Measurements from ENCODE around the gene METTL9.
"Not testable (repeated sequence)": the region's sequence is repeated elsewhere in the genome, so short reads cannot be mapped to it uniquely, and the experiment has no call there.

METTL9 gene

GRCh38 chr16:21599122-21600030, at the start of gene METTL9:
Gene METTL9, plus strand, starts transcription at chr16:21599577. Its CDS starts 157 bp downstream, at chr16:21599734.
- peak; percentile 98 for DNase-seq

DNA sequence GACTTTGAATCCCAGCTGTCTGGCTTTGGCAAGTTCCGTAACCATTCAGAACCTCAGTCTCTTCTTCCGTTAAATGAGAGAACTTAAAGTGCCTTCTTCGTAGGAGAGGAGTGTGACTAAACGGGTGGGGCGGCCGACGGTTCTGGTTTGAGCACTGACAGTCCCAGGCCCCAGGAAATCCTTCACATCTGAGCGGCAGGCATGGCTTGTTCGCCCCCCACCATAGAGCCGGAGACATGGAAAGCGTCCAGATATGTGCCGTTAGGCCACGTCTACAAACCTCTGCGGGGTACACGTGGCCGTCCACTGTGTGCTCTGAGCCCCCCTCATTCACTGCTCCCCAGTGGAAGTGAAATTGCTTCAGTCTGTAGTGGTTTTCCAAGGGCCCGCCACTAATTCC, 49.4 kb upstream of the METTL9 start:
- DNase-seq: not testable (repeated sequence)

GRCh38 chr16:21550435-21550834, 48.9 kb upstream of the METTL9 start:
- DNase-seq: not testable (repeated sequence)

- DNase-seq: not testable (repeated sequence)
These were observed 48.3 kb upstream of the METTL9 start for GRCh38 chr16:21551076-21551475.

DNA sequence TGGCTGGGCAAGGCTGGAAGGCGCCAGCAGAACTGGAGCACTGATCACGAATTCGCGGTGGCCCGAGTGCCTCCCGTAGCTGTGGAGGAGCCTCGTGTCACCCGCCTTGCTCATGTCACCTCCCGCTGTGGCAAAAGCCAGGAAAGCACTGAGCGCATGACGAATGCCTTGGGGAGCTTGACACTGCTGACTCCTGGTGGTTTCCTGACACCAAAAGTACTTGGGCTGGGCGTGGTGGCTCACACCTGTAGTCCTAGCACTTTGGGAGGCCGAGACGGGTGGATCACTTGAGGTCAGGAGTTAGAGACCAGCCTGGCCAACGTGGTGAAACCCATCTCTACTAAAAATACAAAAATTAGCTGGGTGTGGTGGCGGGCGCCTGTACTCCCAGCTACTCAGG, 47.8 kb upstream of the METTL9 start:
- not testable (repeated sequence) for DNase-seq

- DNase-seq: not testable (repeated sequence)
These were observed 45.7 kb upstream of the METTL9 start for GRCh38 chr16:21553481-21554296.

DNA sequence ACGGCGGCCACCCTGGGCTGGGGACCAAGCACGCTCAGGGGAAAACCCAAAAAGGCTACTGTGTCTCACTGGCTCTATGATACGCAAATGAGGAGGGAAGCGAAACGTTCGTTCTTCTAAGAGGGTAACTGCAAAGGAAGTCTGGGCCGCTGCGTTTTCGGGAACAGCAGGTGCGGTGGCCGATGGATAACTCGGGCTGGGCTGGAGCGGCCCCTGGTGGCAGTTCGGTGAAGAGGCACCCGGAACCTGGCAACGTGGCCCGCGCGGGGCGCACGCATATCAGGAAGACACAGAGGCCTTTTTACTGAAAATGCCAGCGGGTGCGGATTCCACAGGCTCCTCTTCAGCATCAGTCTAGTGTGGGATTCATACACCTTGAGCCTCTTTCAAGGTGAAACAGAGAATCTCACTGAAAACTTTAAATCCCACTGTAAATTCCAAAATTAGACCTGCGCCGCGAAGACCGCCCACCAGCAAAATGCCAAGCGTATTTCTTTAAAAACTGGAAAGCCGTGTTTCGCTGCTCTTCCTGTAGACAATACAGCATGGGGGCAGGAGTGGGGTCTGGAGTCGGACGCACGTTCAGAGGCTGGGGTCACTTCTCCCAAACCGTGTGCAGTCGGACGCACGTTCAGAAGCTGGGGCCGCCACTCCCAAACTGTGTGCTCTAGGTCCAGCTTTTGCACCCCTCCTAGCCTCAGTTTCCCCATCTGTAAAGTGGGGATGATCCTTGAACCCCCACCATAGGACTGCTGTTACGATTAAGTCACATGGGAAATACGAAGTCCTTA, 44.4 kb upstream of the METTL9 start:
- DNase-seq: peak; percentile 86

GRCh38 chr16:21555621-21556020, 43.8 kb upstream of the METTL9 start:
- DNase-seq: not testable (repeated sequence)

- not testable (repeated sequence) for DNase-seq
These were observed 43.3 kb upstream of the METTL9 start for GRCh38 chr16:21556026-21556595.

DNA sequence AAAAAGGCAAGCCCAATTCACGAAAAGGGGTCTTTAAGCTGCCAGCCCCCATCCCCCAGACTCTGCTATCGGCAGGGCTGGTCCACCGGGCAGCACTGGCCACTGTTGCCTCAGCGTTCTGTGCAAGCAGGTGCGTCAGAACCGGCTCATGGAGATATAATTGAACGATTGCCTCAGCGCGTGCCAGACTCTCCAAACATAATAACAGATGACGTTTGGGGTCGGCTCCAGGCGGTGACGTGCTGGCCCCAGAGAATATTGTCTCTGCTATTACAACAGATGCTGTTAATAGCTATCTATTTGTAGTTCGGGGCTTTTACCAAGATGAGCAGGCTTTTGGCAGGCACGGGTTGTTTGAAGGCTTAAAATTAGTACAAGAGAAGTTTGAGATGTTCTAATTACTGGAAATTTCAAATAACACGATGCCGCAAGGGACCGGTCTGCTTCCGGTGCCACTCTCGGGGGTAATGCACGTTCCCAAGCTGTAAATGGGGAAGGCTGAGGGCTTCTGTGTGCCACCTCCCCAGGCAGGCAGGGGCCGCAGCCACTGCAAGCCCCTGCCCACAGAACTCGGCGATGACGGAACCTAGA, 42.6 kb upstream of the METTL9 start:
- DNase-seq: not testable (repeated sequence)

DNA sequence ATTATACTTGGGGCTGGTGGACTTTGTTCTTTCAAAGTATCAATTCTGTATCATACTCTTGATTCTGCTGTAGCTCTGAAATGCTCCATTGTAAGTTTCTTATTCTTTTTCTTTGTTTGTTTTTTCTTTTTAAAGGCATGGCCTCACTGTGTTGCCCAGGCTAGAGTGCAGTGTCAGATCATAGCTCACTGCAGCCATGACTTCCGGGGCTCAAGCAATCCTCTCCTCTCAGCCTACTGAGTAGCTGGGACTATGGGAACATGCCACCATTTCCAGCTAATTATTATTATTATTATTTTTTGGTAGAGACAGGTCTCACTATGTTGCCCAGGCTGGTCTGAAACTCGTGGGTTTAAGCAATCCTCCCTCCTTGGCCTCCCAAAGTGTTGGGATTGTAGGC, 38.9 kb upstream of the METTL9 start:
- no peak for DNase-seq

DNA sequence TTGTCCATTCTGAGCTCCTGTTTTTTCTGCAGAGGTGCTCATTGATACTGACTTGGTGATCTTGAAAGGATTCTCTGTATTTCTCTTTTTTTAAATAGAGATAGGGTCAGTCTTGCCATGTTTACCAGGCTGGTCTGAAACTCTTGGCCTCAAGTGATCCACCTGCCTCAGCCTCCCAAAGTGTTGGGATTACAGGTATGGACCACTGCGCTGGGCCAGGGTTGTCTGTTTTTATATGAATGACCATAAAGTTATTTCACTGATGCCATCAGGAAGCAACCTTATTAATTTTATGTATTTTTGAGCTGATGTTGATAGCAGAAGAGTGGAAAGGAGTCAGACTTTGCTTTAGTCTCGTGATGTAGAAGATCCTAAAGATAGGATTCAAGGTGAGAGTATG, 35.7 kb upstream of the METTL9 start:
- no peak for DNase-seq

- DNase-seq: not testable (repeated sequence)
These were observed 35.0 kb upstream of the METTL9 start for GRCh38 chr16:21564367-21564766.

GRCh38 chr16:21565507-21565860, 33.9 kb upstream of the METTL9 start:
- DNase-seq: no peak

GRCh38 chr16:21565861-21566669, 33.3 kb upstream of the METTL9 start:
- no peak for DNase-seq

- no peak for DNase-seq
These were observed 32.4 kb upstream of the METTL9 start for GRCh38 chr16:21566891-21567414.

DNA sequence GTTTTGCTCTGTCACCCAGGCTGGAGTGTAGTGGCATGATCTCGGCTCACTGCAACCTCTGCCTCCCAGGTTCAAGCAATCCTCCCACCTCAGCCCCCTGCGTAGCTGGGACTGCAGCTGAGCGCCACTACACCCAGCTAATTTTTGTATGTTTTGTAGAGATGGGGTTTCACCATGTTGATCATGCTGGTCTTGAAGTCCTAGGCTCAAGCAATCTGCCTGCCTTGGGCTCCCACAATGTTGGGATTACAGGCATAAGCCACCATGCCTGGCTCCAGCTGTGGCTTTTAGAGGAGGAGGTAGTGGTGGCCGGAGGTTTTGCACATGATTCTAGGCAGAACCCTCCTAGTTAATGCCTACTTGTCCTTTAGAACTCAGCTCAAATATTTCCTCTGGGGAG, 31.9 kb upstream of the METTL9 start:
- not testable (repeated sequence) for DNase-seq

GRCh38 chr16:21568502-21569189, 30.7 kb upstream of the METTL9 start:
- no peak for DNase-seq

- DNase-seq: no peak
These were observed 28.7 kb upstream of the METTL9 start for GRCh38 chr16:21570676-21571017.

DNA sequence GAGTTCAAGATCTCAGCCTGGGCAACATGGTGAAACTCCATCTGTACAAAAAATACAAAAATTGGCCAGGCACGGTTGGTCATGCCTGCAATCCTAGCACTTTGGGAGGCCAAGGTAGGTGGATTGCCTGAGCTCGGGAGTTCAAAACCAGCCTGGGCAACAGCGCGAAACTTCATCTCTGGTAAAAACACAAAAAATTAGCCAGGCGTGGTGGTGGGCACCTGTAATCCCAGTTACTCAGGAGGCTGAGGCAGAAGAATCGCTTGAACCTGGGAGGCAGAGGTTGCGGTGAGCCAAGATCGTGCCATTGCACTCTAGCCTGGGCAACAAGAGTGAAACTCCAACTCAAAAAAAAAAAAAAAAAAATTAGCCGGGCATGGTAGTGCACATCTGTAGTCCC, 25.9 kb upstream of the METTL9 start:
- DNase-seq: not testable (repeated sequence)

All from midbrain (tissue), 1 donor.